ENCODE data around the gene D2HGDH.

GRCh38 chr2:241753493-241753892 is 19.1 kb downstream of the D2HGDH start:
- TF ChIP-seq CTCF (IDR thresholded peaks at IDR 0.05) (no peak), POLR2A (IDR thresholded peaks at IDR 0.05) (no peak), EP300 (IDR thresholded peaks at IDR 0.05) (no peak)
